Muscle of back (tissue), 11 donors: ENCODE results near the gene PLD6. TPM values are rescaled to one million over a fixed set of nuclear protein-coding genes. Genes with fewer than 3 reads are reported as not detected.

ENCODE experiments used
- DNase-seq, 3 donors: peaks; one replicate each; pipeline versions ENCODE4 v3.0.0 to v3.0.0-alpha.2; 2013
- polyA plus RNA-seq, 10 donors: library from polyadenylated mRNA; unstranded; fragments of 120-200 nt; gene quantifications; one replicate each; pipeline ENCODE4 v1.2.1, GENCODE V29; 2013; ENCODE audit not compliant: insufficient read length in 10 of 10

The PLD6 gene
- polyA plus RNA-seq, 10 donors, result 3.3 to 5.3 (median 4.4) TPM

GRCh38 chr17:17228521-17229279 lies 22.6 kb upstream of the PLD6 start:
- no peak for DNase-seq

- no peak for DNase-seq
Measured at GRCh38 chr17:17227608-17228520, 21.7 kb upstream of the PLD6 start.

- DNase-seq, result no peak
Measured at GRCh38 chr17:17226451-17227265, 20.5 kb upstream of the PLD6 start.

GRCh38 chr17:17225901-17226300 lies 19.8 kb upstream of the PLD6 start:
- DNase-seq, result no peak

- DNase-seq, result no peak
Measured at GRCh38 chr17:17224137-17224536, 18.0 kb upstream of the PLD6 start.

- no peak for DNase-seq
Measured at GRCh38 chr17:17223736-17224135, 17.6 kb upstream of the PLD6 start.

- DNase-seq, result no peak
Measured at GRCh38 chr17:17221329-17221728, 15.2 kb upstream of the PLD6 start.

GRCh38 chr17:17220529-17220928 lies 14.4 kb upstream of the PLD6 start:
- DNase-seq, result no peak

- no peak for DNase-seq
Measured at GRCh38 chr17:17217995-17218394, 11.9 kb upstream of the PLD6 start.

- no peak for DNase-seq
Measured at GRCh38 chr17:17216776-17217175, 10.6 kb upstream of the PLD6 start.

- DNase-seq, result no peak
Measured at GRCh38 chr17:17216236-17216635, 10.1 kb upstream of the PLD6 start.

GRCh38 chr17:17215575-17215974 lies 9.4 kb upstream of the PLD6 start:
- DNase-seq, result no peak

- DNase-seq, result no peak
Measured at GRCh38 chr17:17214646-17215436, 8.7 kb upstream of the PLD6 start.

- DNase-seq, result no peak
Measured at GRCh38 chr17:17213775-17214174, 7.6 kb upstream of the PLD6 start.

GRCh38 chr17:17207998-17208397 lies 1.9 kb upstream of the PLD6 start:
- DNase-seq, result no peak

- DNase-seq, result peak in 1 of 3 donors; percentile 70
Measured at GRCh38 chr17:17206913-17207335, 791 bp upstream of the PLD6 start.

- DNase-seq, result peak; percentile 38 to 76 (median 58)
Measured at GRCh38 chr17:17205368-17206123, 587 bp downstream of the PLD6 start.

GRCh38 chr17:17204635-17205231 lies 1.4 kb downstream of the PLD6 start:
- no peak for DNase-seq

GRCh38 chr17:17204041-17204591 lies 2.0 kb downstream of the PLD6 start:
- DNase-seq, result no peak
